CD14-positive monocyte (primary cell): ENCODE results near the gene DOCK6. TPM values are rescaled to one million over a fixed set of nuclear protein-coding genes. Genes with fewer than 3 reads are reported as not detected.

Source experiments
- DNase-seq, 3 donors: peaks; one replicate each; pipeline ENCODE4 v3.0.0-alpha.2; 2011 to 2022
- H2AFZ ChIP-seq: 2 replicates; pipeline ENCODE4 v1.6.0; 2012; ENCODE audit warnings: mild to moderate bottlenecking, low read depth, low read length, inconsistent platforms; ENCODE audit not compliant: insufficient read depth, poor library complexity, severe bottlenecking
- H3K27ac ChIP-seq, 2 donors: 1 replicate in 1 of 2; 2 replicates in 1 of 2; pipeline ENCODE4 v1.5.1; 2012 to 2013; ENCODE audit warnings: low read length in 2 of 2, control low read depth in 1 of 2, inconsistent platforms in 1 of 2, low read depth in 1 of 2, mild to moderate bottlenecking in 1 of 2
- H3K27me3 ChIP-seq, 2 donors: one replicate each; pipeline versions ENCODE4 v1.6.0 to v1.6.1; 2011 to 2013; ENCODE audit warnings: low read length in 2 of 2; ENCODE audit not compliant: control insufficient read depth in 2 of 2, insufficient read depth in 2 of 2
- H3K36me3 ChIP-seq, 2 donors: replicated peaks in 1 of 2; 1 replicate in 1 of 2; 2 replicates in 1 of 2; pipeline versions ENCODE4 v1.5.1 to v1.6.1; 2012 to 2013; ENCODE audit warnings: low read length in 2 of 2, control low read depth in 1 of 2, inconsistent platforms in 1 of 2, mild to moderate bottlenecking in 1 of 2; ENCODE audit not compliant: insufficient read depth in 2 of 2, control insufficient read depth in 1 of 2
- H3K4me1 ChIP-seq, 2 donors: 1 replicate in 1 of 2; 2 replicates in 1 of 2; pipeline versions ENCODE4 v1.5.1 to v1.6.1; 2012 to 2013; ENCODE audit warnings: low read length in 2 of 2, control low read depth in 1 of 2, inconsistent platforms in 1 of 2, mild to moderate bottlenecking in 1 of 2, moderate library complexity in 1 of 2; ENCODE audit not compliant: insufficient read depth in 2 of 2, control insufficient read depth in 1 of 2
- H3K4me2 ChIP-seq: replicated peaks from 2 replicates; pipeline ENCODE3; 2012; ENCODE audit warnings: low read length, moderate library complexity, mild to moderate bottlenecking; ENCODE audit not compliant: poor library complexity, severe bottlenecking; ENCODE audit errors: extremely low read depth
- H3K4me3 ChIP-seq, 3 experiments: fragments of 200-600 bp in 1 of 3; sonication (generic) in 1 of 3; replicated peaks in 1 of 3; 1 replicate in 2 of 3; 2 replicates in 1 of 3; pipeline ENCODE4 v1.5.1; 2011 to 2013; ENCODE audit warnings: low read length in 3 of 3, mild to moderate bottlenecking in 3 of 3, control low read depth in 2 of 3, low read depth in 2 of 3, inconsistent platforms in 1 of 3, moderate library complexity in 1 of 3
- H3K79me2 ChIP-seq: 2 replicates; pipeline ENCODE4 v1.6.0; 2012; ENCODE audit warnings: mild to moderate bottlenecking, control low read depth, inconsistent platforms, low read length, moderate library complexity; ENCODE audit not compliant: insufficient read depth
- H3K9ac ChIP-seq: 2 replicates; pipeline ENCODE4 v1.6.0; 2017; ENCODE audit warnings: low read length, mild to moderate bottlenecking; ENCODE audit not compliant: insufficient read depth, poor library complexity, severe bottlenecking
- H3K9me3 ChIP-seq, 2 donors: replicated peaks in 1 of 2; 1 replicate in 1 of 2; 2 replicates in 1 of 2; pipeline versions ENCODE4 v1.5.1 to v1.6.1; 2012 to 2013; ENCODE audit warnings: low read length in 2 of 2, control low read depth in 1 of 2; ENCODE audit not compliant: control insufficient read depth in 1 of 2, insufficient read depth in 1 of 2
- H4K20me1 ChIP-seq: 2 replicates; pipeline ENCODE4 v1.6.0; 2012; ENCODE audit warnings: mild to moderate bottlenecking, low read length, control low read depth, moderate library complexity; ENCODE audit not compliant: insufficient read depth
- H3K27ac Mint-ChIP-seq, 7 donors: one replicate each; pipeline ENCODE4 v1.8.0; 2020; ENCODE audit warnings: mild to moderate bottlenecking in 7 of 7, mixed read lengths in 7 of 7, moderate library complexity in 6 of 7, inconsistent platforms in 2 of 7
- H3K27me3 Mint-ChIP-seq, 3 donors: one replicate each; pipeline ENCODE4 v1.8.0; 2021 to 2022; ENCODE audit warnings: low read depth in 3 of 3, mild to moderate bottlenecking in 3 of 3, mixed read lengths in 3 of 3, moderate library complexity in 3 of 3, inconsistent platforms in 1 of 3
- H3K36me3 Mint-ChIP-seq, 2 donors: one replicate each; pipeline ENCODE4 v1.8.0; 2020; ENCODE audit warnings: mixed read lengths in 2 of 2, inconsistent platforms in 1 of 2, mild to moderate bottlenecking in 1 of 2
- H3K4me1 Mint-ChIP-seq: one replicate; pipeline ENCODE4 v1.8.0; 2020; ENCODE audit warnings: mild to moderate bottlenecking, mixed read lengths
- H3K4me3 Mint-ChIP-seq, 2 donors: one replicate each; pipeline ENCODE4 v1.8.0; 2020; ENCODE audit warnings: mild to moderate bottlenecking in 2 of 2, mixed read lengths in 2 of 2, moderate library complexity in 1 of 2
- H3K9me3 Mint-ChIP-seq, 7 donors: one replicate each; pipeline ENCODE4 v1.8.0; 2020 to 2022; ENCODE audit warnings: mixed read lengths in 7 of 7, mild to moderate bottlenecking in 6 of 7, moderate library complexity in 6 of 7, inconsistent platforms in 2 of 7
- WGBS: methylation state at CpG from one replicate; pipeline ENCODE4 v1.1.5; 2013; ENCODE audit warnings: missing lambda C conversion rate; ENCODE audit not compliant: insufficient coverage; 5-methylcytosine and 5-hydroxymethylcytosine counted together
- intact Hi-C, 2 donors: fragments of 100-400 bp; cut with micrococcal nuclease; formaldehyde crosslinking; loops; one replicate each; pipeline versions ENCODE4 v1.15.0 to v1.15.1; 2023
- polyA plus RNA-seq, 3 donors: library from polyadenylated mRNA; depleted of rRNA in 1 of 3; unstranded in 2 of 3; stranded (reverse) in 1 of 3; fragments of 300-500 nt in 2 of 3; fragments of >200 nt in 1 of 3; fragmentation: Illumina TruSeq in 2 of 3; gene quantifications; 1 replicate in 2 of 3; 2 replicates in 1 of 3; pipeline ENCODE4 v1.2.3, GENCODE V29; 2012 to 2021
- TF ChIP-seq, protein P1 (sequence below): fragments of 200-600 bp; IDR thresholded peaks from one replicate; pipeline ENCODE4 v1.8.0; 2022; ENCODE audit warnings: antibody characterized with exemption, mild to moderate bottlenecking

The DOCK6 gene
- polyA plus RNA-seq, 3 donors: 0.03 to 0.93 (median 0.18) TPM

DNA sequence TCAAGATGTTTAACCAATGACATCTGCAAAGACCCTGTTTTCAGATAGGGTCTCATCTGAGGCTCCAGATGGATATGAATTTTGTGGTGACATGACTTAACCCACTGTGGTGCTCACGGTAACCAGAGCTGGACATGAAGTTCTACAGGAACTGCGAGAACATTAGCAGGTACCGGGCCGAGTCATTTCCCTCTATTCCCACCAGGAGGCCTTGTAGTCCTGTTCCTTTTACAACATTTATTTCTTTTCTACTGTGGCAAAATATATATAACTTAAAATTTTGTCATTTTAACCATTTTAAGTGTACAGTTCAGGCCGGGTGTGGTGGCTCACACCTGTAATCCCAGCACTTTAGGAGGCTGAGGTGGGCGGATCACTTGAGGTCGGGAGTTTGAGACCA lies 26.0 kb upstream of the DOCK6 start:
- Histone ChIP-seq H3K79me2 (no peaks in the 10 kb centered on the region), H2AFZ (no peak overlapping the region), H3K27me3 (peaks cover 6 to 29% of the 10 kb centered on the region in 2 donors), H3K4me2 (no peak overlapping the region), H3K9ac (no peak overlapping the region), H4K20me1 (no peaks in the 10 kb centered on the region), H3K4me3 (no peak overlapping the region), H3K27ac (no peak overlapping the region), H3K4me1 (peaks cover 30 to 34% of the 10 kb centered on the region in 2 donors), H3K36me3 (no peaks in the 10 kb centered on the region), H3K9me3 (no peaks in the 10 kb centered on the region)
- Mint-ChIP-seq H3K9me3 (peaks cover 0 to 3% (median 0%) of the 10 kb centered on the region in 7 donors), H3K27ac (no peak overlapping the region), H3K27me3 (peaks cover 32 to 46% (median 44%) of the 10 kb centered on the region in 3 donors), H3K4me3 (peak overlapping the region in 1 of 2 donors; percentile 42), H3K4me1 (peaks cover 32% of the 10 kb centered on the region), H3K36me3 (no peaks in the 10 kb centered on the region)
- peak; percentile 35 to 55 (median 44) for DNase-seq
- intact Hi-C loops: loop anchor here (1.0 to 5.0 kb wide), 2 partner anchors 158 to 159 kb away; no protein-coding TSS in a partner anchor
- TF ChIP-seq, protein P1, sequence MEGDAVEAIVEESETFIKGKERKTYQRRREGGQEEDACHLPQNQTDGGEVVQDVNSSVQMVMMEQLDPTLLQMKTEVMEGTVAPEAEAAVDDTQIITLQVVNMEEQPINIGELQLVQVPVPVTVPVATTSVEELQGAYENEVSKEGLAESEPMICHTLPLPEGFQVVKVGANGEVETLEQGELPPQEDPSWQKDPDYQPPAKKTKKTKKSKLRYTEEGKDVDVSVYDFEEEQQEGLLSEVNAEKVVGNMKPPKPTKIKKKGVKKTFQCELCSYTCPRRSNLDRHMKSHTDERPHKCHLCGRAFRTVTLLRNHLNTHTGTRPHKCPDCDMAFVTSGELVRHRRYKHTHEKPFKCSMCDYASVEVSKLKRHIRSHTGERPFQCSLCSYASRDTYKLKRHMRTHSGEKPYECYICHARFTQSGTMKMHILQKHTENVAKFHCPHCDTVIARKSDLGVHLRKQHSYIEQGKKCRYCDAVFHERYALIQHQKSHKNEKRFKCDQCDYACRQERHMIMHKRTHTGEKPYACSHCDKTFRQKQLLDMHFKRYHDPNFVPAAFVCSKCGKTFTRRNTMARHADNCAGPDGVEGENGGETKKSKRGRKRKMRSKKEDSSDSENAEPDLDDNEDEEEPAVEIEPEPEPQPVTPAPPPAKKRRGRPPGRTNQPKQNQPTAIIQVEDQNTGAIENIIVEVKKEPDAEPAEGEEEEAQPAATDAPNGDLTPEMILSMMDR: peak; percentile 75
- 80% methylated on average over 1 of the region's 7 CpGs for WGBS

DNA sequence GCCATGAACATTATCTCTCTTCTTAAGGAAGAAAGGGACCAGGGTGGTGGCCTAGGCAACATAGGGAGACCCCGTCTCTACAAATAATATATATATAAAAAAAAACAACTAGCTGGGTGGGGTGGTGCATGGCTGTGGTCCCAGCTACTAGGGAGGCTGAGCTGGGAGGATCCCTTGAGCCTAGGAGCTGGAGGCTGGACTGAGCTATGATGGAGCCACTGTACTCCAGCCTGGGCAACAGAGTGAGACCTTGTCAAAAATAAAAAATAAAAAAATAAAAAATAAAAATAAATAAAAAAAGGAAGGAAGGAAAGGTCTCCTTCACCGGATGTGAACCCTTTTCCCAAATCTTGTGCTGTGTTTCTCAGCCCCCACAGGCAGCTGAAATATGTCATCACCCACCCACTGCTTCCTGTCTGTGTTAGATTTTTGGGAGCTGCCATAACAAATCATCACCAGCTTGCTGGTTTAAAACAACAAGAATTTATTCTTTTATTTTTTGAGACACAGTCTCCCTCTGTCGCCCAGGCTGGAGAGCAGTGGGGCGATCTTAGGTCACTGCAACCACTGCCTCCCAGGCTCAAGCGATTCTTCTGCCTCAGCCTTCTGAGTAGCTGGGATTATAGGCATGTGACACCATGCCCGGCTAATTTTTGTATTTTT lies 24.1 kb upstream of the DOCK6 start:
- TF ChIP-seq, protein P1: no peak
- peaks cover 10 to 15% of the 10 kb centered on the region in 2 donors for H3K4me1 ChIP-seq
- no peak overlapping the region for H3K9ac ChIP-seq
- H3K27me3 Mint-ChIP-seq: peaks cover 51 to 63% (median 61%) of the 10 kb centered on the region in 3 donors
- peaks cover 18% of the 10 kb centered on the region for H3K4me1 Mint-ChIP-seq
- H3K27ac Mint-ChIP-seq: no peak overlapping the region
- no peaks in the 10 kb centered on the region for H3K79me2 ChIP-seq
- H4K20me1 ChIP-seq: no peaks in the 10 kb centered on the region
- 36% methylated on average over 3 of the region's 6 CpGs for WGBS
- no peak for DNase-seq
- H3K27ac ChIP-seq: no peak overlapping the region
- no peak overlapping the region for H2AFZ ChIP-seq
- no peak overlapping the region for H3K4me2 ChIP-seq
- peaks cover 0 to 3% (median 0%) of the 10 kb centered on the region in 7 donors for H3K9me3 Mint-ChIP-seq
- intact Hi-C loops: loop anchor here in 1 of 2 donors (5.0 kb wide), 1 partner anchor 161 kb away; no protein-coding TSS in a partner anchor
- H3K4me3 Mint-ChIP-seq: peak overlapping the region in 1 of 2 donors; percentile 69
- H3K9me3 ChIP-seq: no peaks in the 10 kb centered on the region
- no peaks in the 10 kb centered on the region for H3K36me3 ChIP-seq
- no peaks in the 10 kb centered on the region for H3K36me3 Mint-ChIP-seq
- no peak overlapping the region for H3K4me3 ChIP-seq
- peaks cover 14 to 48% of the 10 kb centered on the region in 2 donors for H3K27me3 ChIP-seq
